Ureter (tissue), 1 donor: Measurements from ENCODE around the gene FMN1. TPM values are rescaled to one million over a fixed set of nuclear protein-coding genes. Genes with fewer than 3 reads are reported as not detected.
"Not testable (repeated sequence)": the region's sequence is repeated elsewhere in the genome, so short reads cannot be mapped to it uniquely, and the experiment has no call there.

Experiments used
- DNase-seq: peaks from one replicate; pipeline ENCODE4 v3.0.0-alpha.2; 2020; ENCODE audit warnings: low spot score
- total RNA-seq: library from RNA; stranded (reverse); gene quantifications from one replicate; pipeline ENCODE4 v1.2.4, GENCODE V29; 2023
- donor health status: DM: yes; HTN: yes; CAD: no.

The FMN1 gene
- total RNA-seq, 1 donor from 2014 or later = 16.1 TPM

GRCh38 chr15:32855942-32856341 is 338.6 kb downstream of the FMN1 start:
- no peak for DNase-seq

DNA sequence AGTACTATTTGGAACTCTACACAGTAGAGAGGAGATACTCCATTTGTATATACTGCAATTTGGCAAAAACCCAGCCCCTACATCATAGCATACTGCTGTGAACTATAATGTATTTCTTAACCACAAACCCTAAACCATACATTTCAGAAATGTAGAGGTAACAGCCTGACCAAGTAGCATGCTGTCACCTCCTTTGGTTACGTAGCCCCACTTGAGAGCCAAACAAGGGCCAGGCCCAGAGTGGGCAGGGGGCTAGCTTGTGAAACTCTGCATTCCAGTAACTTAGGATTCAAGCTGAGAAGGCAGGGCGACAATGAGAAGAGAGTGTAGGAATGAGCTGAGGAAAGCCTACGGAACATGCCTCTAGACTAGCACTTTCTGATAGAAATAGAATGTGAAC is 340.9 kb downstream of the FMN1 start:
- DNase-seq = no peak

DNA sequence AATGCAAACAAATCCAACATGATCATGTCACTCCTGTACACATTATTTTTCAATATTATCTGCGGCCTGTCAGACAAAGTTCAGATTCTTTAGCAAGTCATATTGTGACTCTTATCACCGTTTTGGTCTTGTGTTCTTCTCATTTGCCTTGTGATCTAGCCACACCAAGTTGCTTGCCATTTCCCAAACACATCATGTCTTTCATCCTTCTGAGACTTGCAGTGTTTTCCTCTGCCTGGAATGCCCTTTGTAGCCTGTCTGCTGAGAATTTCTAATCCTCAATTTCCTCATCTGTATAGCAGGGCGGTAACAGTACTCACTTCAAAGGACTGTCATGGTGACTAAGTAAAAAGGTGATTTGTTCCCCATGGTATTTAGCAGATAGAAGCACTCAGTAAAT is 341.7 kb downstream of the FMN1 start:
- DNase-seq = no peak

DNA sequence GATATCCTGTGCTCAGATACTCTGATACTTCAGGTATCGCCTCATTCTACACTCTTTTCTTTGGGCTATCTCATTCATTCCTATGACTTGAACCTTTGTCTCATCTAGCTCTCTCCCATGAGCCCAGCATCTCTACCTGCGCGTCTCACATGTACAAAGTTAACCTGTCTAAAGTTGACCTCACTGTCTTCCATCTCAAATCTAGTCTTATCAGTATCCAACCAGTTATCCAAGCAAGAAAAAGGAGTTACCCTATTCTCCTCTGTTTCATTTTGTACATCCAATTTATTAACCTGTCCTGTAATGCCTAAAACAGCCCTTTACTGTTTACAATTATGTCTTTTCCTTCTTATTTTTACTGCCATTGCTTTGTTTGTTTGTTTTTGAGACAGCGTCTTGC is 342.5 kb downstream of the FMN1 start:
- DNase-seq = no peak

DNA sequence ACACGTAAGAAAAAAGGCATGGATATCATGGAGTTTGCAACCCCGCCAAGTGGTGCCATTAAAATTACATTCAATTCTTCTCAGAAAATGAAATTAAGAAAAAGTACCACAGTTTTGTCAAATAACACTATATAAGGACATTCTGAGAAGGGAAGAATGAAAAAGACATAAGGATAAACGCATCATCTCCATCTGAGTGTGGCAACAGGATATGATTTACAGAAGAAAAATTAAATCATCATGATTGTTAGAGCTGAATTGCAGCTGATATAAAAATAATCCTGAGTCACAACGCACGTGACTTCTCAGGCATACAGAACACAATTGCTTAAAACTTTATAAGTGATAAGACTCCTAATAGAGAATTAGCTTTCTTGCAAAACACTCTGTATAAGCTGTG is 342.9 kb downstream of the FMN1 start:
- DNase-seq = no peak

DNA sequence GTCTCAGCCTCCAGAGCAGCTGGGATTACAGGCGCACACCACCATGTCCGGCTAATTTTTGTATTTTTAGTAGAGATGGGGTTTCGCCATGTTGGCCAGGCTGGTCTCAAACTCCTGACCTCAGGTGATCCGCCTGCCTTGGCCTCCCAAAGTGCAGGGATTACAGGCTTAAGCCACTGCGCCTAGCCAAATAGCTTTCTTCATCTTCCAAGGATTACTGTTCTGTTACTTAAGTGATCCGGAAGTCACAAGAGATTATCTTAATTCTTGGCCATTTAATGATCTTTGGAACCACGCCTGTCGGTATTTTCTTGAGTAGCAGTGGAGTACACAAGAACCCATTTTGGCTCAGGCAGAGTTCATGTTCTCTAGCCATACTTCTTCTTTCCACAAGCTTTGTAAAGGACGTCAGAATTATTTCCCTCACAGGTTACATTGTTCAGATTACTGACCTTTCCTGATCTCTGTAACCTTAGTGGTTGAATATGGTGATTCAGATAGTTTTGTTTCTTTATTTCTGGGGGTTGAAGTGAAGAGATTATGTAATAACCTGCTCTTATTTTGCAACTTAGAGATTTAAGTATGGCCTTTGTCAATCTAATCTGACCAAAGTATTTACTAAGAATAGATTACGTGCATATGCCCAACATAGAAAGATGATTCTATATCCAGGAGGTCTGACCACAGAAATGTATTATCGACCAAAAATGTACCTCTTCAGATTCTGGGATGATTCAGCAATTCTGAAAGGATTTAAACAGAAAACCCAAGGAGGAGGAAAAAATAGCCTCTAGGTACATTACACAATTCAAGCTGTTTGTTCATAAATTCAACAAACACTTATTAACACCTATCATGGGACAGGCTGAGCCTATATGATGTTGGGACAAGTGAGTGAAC is 344.5 kb downstream of the FMN1 start:
- DNase-seq = no peak

- not testable (repeated sequence) for DNase-seq
Measured at GRCh38 chr15:32846671-32847070, 347.8 kb downstream of the FMN1 start.

DNA sequence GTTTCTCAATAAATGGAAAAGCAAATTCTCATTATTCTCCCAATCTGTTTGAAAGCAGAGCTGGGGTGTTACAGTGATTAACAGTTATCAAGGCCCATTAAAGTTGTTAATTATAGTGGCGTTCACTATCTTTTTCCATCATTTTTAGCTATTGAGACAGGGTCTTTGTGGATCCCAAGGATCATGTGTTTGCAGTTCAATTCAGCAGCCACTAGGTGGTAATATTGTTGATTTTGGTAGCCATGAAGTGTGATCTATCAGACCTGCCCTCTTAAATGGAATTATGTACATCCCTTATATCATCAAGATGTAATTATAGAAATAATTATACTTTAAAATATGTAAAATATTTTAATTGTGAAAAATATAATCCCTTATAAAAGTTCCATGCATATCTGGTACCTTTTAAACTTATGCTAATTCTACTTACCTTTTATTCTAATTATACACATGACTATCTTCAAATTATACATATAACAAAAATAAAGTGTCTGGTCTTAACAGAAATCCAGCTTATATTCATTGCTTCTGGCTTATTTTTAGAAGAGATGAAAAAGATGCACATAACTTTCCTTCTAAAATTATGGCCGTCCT is 350.3 kb downstream of the FMN1 start:
- DNase-seq = no peak

DNA sequence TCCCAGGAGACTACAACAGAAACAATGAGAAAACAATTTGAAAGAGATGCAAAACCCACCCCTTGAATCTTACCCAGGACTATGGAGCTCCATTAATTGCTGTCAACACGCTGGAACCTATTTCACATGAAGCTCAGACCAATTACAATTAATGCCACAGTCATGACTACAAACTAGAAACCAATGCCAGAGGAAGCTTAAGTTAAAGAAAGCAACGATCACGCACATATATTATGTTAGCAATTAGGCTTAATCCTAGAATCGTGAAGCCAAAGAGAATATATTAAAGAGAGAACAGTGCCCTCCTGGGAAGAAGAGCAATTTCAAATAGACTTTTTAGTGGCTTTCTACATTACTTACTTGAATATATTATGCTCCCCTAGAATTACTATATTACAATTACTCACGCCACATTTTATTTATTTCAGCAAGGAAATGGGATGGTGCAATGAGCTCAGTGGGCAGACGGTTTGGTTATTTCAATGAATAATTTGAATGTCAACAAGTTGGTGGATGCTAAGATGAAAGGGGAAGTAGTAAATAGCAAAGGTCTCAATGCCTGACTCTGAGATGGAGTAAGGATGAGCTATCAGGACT is 351.2 kb downstream of the FMN1 start:
- no peak for DNase-seq

GRCh38 chr15:32842081-32842480 is 352.4 kb downstream of the FMN1 start:
- no peak for DNase-seq

- no peak for DNase-seq
Measured at GRCh38 chr15:32840507-32841245, 353.8 kb downstream of the FMN1 start.

- DNase-seq = no peak
Measured at GRCh38 chr15:32838820-32839219, 355.7 kb downstream of the FMN1 start.

GRCh38 chr15:32838338-32838737 is 356.2 kb downstream of the FMN1 start:
- no peak for DNase-seq

DNA sequence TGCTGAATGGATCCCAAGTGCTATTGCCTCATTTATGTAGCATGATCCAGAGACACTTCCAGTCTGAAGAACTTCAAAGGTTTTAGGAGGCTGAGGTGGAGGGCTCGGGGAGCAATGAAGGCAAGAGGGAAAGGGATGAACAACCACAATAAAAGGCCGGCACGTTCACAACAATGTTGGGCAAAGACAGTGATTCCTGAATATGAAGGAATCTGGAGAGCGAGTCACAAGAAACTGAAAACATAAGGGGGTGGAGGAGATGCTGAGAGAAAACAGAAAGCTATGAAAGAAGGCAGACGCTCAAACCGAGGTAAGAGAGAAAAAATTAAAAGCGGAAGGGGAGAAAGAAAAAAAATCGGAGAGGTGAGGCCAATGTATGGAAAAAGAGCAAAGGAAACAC is 356.6 kb downstream of the FMN1 start:
- DNase-seq = no peak

- no peak for DNase-seq
Measured at GRCh38 chr15:32834156-32834555, 360.4 kb downstream of the FMN1 start.

GRCh38 chr15:32833379-32833821 is 361.1 kb downstream of the FMN1 start:
- no peak for DNase-seq

GRCh38 chr15:32831485-32831884 is 363.0 kb downstream of the FMN1 start:
- DNase-seq = no peak

DNA sequence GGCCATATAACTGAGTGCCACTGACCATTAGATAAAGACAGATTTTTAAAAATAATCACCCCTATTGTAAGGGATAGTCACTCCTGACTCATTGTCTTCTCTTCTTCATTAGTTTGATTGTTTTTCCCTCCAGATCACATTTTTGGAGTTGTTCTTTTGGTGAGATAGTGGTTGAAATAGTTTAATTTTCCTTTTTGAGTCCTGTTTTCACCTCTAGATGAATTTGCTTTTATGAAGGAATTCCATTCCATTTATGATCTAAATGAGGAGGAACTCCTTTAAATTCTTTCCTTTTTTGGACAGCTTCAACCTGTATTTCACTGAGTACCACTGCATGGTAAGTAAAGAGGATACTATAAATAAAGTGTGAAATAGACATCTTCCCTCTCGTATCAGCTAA is 364.3 kb downstream of the FMN1 start:
- DNase-seq = no peak

GRCh38 chr15:32829436-32829835 is 365.1 kb downstream of the FMN1 start:
- DNase-seq = no peak

- no peak for DNase-seq
Measured at GRCh38 chr15:32828507-32829186, 365.9 kb downstream of the FMN1 start.

GRCh38 chr15:32826685-32827084 is 367.8 kb downstream of the FMN1 start:
- DNase-seq = no peak

GRCh38 chr15:32825219-32825618 is 369.3 kb downstream of the FMN1 start:
- no peak for DNase-seq
